Panc1 (cell line): ENCODE results near the gene TTBK1.

Source experiments
- POLR2AphosphoS5 ChIP-seq: IDR thresholded peaks from 2 replicates; pipeline ENCODE4 v1.6.1; 2012; ENCODE audit warnings: mild to moderate bottlenecking, low read depth, low read length, moderate library complexity
- TCF7L2 ChIP-seq: IDR thresholded peaks from 2 replicates; pipeline ENCODE4 v1.6.1; 2011; ENCODE audit warnings: mild to moderate bottlenecking, low read depth, low read length, inconsistent platforms
- TF ChIP-seq, protein P1 (sequence below): fragments of 450-650 bp; IDR thresholded peaks from 2 replicates; pipeline ENCODE4 v1.5.1; 2017; ENCODE audit warnings: mild to moderate bottlenecking

GRCh38 chr6:43258180-43258579 lies 14.9 kb downstream of the TTBK1 start:
- TF ChIP-seq TCF7L2 (no peak), POLR2AphosphoS5 (no peak)
- TF ChIP-seq, protein P1, sequence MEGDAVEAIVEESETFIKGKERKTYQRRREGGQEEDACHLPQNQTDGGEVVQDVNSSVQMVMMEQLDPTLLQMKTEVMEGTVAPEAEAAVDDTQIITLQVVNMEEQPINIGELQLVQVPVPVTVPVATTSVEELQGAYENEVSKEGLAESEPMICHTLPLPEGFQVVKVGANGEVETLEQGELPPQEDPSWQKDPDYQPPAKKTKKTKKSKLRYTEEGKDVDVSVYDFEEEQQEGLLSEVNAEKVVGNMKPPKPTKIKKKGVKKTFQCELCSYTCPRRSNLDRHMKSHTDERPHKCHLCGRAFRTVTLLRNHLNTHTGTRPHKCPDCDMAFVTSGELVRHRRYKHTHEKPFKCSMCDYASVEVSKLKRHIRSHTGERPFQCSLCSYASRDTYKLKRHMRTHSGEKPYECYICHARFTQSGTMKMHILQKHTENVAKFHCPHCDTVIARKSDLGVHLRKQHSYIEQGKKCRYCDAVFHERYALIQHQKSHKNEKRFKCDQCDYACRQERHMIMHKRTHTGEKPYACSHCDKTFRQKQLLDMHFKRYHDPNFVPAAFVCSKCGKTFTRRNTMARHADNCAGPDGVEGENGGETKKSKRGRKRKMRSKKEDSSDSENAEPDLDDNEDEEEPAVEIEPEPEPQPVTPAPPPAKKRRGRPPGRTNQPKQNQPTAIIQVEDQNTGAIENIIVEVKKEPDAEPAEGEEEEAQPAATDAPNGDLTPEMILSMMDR, result no peak
